Midbrain (tissue), 1 donor: Measurements from ENCODE around the gene SSRP1.

Source experiments
- DNase-seq: peaks from one replicate; lab custom pipeline; 2025; lab: John Stamatoyannopoulos, UW

Gene SSRP1

GRCh38 chr11:57359396-57359795 is 23.7 kb upstream of the SSRP1 start:
- DNase-seq, result no peak

GRCh38 chr11:57358991-57359390 is 23.3 kb upstream of the SSRP1 start:
- no peak for DNase-seq

DNA sequence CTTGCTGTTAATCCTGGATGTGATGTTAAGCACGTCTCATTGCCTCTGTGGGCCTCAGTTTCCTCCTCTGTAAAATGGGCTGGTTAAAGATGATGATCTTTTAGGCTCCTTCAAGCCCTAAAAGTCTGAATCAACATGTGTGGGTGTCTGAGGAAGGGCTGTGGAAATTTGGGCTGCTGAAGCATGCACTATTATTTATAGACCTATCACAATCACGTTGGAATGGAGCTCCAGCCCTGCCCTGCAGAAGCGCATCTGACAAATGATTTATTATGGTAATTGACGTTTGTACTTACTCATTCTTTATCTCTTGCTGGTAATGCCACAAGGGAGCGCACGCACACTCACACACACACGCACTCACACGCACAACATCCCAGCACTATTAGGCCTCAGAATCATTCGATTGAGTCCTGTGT is 22.9 kb upstream of the SSRP1 start:
- no peak for DNase-seq

DNA sequence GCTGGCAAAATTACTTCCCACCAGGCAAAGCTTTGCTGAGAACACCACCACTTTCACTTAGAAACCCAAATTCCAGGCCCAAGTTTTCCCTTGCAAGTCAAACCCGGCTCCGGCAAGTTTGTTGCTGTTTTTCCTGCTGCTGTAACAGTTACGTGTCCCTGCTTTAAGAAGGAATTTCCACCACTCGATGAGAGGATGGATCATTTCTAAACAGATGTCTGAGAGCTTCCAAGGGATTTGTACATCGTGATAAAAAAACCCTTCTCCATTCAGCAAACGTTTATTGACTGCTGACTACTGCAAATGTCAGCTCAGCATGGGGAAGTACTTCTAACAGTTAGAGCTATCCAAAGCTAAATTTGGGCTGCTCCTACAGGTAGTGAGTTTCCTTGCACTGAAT is 22.2 kb upstream of the SSRP1 start:
- DNase-seq, result no peak

DNA sequence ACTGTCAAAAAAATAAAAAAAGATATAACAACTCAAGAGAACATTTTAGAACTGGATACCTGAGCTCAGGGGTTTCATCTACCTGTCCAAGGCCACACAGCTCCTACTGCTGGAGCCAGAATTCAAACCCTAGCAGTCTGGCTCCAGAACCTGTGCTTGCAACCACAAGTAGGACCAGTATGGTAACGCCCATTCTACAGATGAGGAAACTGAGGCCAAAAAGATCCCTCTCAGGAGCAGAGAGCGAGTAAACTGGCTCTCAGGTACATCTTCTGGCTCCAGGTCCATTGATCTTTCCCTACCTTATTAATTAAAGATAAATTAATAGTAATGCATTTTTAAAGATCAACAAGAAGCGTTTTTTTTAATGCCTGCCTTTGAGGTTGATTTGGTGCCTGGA is 21.6 kb upstream of the SSRP1 start:
- no peak for DNase-seq

DNA sequence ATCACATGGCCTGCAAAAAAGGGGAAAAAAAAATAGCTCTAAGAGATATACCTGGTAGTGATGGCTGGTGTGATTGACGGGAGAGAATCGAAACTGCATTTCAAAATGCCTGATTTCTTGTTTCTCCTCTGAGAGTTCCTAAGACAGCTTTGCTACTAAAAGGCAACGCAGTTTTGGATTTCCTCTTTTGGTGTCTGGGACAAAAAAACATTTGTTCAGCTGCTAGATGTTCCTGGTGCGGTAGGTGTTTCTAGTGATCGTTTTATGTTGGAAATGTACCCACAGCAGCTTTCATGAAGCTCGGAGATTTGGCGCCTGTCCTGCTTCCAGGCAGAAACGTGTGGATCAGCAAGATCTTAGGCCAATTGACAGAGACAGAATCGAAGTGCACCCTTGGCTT is 20.6 kb upstream of the SSRP1 start:
- DNase-seq, result no peak

DNA sequence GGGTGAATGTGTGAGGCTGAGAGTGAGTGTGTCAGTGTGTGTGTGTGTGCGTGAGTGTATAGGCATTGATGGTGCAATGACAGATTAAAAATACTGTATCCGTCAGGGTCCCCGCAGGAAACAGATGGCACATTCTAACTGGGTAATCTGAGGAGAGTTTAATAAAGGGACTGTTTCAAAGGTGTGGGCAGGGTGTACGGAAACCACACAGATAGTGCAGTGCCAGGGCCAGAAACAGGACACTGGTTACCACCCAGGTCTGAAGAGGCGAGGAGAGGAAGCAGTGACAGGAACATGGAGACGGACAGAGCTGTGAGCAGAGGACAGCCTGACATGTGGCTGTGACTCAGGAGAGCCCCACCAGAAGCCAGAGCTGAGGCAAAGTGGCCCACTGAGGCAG is 19.0 kb upstream of the SSRP1 start:
- DNase-seq, result no peak

- no peak for DNase-seq
Measured at GRCh38 chr11:57353852-57354251, 18.2 kb upstream of the SSRP1 start.

GRCh38 chr11:57353446-57353845 is 17.8 kb upstream of the SSRP1 start:
- DNase-seq, result no peak

GRCh38 chr11:57353036-57353435 is 17.3 kb upstream of the SSRP1 start:
- DNase-seq, result no peak

DNA sequence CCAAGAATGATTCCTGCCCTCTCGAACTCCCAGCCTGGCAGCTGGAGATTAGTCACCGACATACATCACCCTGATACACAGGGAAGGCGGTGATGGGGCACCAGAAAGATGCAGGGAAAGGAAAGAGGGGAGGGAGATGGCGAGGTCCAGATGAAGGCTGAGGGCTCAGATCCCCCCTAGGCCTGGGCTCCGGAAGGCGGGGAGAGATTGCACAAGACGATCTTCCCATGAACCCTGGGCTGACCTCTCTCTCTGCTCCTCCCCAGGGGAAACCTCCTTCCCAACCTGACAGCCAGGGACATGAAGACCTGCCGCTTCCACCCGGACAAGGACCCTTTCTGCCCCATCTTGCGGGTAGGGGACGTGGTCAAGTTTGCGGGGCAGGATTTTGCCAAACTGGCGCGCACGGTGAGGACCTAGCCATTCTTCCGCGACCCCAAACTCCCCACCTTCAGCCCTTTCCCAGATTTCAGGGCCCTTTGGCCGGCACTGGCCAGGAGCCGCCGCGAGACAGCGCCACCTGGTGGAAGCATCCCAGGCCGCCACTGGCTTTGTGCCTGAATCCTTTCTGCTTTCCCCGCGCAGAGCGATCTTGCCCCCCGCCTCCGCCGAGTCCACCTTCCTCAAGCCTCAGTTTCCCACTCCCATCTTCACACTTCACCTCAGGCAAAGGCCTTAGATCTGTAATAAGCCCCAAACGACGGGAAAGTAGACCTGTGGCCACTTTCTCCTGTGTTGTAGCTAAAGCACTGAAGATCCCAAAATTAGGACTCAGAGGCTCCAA is 14.0 kb upstream of the SSRP1 start:
- DNase-seq, result peak; percentile 52

DNA sequence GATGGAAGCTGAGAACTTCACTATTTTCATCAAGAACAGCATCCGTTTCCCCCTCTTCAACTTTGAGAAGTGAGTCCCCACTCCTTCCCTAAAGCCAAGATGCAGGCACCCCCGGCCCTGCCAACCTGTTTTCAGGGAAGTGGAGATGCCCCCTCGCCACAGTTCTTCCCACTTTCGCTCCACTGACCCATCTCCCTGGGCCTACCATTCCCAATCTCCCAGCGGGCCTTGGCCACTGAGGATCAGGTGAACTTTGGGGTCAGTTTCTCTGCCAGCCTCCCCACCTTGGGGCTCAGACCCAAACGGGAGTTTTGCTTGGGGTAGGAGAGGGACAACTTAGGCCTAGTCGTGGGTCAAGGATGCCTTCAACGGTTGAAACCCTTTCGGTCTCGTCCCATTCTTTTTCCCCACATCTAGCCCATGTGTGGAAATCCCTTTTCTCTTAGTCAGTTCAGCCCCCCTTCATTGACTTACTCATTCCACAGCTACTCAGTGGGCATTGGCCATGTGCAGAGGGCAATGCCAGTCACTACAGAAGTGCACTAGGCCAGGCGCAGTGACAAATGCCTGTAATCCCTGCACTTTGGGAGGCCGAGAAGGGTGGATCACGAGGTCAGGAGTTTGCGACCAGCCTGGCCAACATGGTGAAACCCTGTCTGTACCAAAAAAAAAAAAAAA is 13.1 kb upstream of the SSRP1 start:
- no peak for DNase-seq

DNA sequence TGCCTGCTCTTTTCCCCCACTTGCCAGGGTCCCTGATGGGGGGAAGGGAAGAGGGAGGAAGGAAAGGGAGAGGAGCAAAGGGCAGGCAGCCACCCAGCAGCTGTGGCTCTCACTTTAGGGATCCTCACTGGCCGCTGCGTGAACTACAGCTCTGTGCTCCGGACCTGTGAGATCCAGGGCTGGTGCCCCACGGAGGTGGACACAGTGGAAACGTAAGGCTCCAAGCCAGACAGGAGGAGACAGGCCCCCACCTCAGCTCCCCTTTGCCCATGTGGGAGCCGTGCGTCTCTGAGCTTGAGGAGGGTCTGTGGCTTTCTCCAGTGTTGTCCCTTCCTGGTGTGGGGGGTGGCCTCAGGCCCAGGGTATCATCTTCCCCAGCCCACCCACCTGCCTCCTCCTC is 12.4 kb upstream of the SSRP1 start:
- DNase-seq, result no peak

- DNase-seq, result no peak
Measured at GRCh38 chr11:57347336-57347735, 11.6 kb upstream of the SSRP1 start.

DNA sequence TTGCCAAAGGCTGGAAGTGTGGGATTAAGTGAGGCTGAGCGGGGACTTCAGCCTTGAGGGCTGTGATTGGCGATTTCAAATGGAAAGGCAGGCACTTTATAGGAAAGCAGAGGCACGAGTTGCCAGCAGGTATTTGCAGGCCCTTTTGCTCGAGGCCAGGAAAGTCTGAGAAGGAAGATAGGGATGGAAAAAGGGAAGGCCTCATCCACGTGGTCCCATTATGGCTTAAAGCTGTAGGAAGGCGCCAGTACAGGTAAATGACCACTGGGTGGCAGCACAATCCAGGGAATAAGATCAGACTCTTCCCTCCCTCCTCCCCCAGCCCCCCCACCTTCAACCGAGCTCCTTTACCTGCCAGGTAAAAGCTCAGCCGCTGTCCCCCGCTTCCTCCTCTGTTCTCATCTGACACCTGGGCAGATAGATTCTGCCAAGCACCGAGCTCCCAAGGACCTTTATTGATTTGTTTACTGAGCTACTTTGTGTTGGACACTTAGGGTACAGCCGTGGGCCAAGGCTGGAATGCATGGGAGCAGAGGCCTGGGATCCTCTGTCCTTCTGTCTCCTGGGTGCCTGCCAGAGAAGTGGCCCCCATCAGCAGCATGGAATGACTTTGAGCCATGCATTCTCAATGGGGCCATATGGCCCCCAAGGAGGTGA is 10.0 kb upstream of the SSRP1 start:
- DNase-seq, result peak; percentile 77

DNA sequence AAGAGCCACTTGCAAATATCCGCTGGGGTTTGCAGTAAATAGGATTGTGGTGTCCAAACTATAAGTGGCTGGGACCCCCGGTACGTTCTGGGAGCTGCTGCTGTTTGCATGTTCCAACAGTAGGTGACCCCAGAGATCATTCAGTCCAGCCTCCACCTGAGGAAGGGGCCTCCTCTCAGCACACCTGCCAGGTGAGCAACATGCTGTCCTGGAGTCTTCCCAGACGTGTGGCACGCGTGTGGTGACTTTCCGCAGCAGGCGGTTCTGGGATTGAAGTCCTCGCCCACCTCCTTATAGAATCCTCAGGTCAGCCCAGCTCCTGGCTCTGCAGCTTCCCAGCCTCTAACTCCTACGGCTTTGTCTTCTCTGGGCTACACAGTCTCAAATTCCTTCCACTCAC is 9.1 kb upstream of the SSRP1 start:
- no peak for DNase-seq

GRCh38 chr11:57343825-57344224 is 8.1 kb upstream of the SSRP1 start:
- no peak for DNase-seq

DNA sequence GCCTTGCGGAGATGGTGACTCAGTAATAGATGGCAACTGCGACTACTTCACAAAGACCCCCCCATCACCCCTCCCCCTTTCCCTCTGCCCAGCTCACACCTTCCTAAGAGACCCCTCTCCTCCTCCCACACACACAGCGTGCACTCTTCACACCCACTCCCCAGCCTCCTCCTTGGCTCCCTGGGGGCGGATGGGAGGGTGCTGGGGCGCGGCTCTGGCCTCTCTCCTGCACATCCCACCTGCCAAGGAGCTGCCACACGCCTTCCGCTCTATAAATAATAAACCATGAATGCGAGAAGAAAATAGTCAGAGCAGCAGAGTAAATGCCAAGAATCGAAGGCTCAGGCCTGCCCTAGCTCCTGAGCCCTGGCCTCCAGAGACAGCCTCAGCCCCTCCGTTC is 7.0 kb upstream of the SSRP1 start:
- no peak for DNase-seq

DNA sequence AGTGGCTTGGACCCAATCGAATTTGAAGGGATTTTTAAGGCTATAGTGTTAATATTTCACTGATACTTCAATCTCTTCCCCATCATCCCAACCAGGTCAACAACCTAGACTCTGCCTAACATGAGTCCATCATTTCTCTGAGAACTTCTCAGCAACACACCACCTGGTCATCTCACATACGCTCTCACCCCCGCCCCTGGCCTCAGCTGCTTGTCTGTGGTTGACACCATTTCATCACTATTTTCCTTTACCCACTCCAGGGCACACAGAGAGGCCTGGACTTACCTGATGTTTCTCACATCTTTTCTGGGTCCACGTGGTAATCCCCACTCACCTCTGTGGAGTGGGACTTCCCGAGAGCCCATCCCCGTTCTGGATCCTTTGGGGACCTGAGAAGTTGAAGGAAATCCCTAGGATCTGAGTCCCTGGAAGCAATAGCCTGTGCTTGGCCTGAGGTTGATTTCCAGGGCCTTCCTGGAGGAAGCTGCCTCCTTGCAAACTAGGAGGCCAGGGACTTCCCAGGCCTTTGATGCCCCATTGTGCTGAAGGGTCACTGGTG is 5.6 kb upstream of the SSRP1 start:
- no peak for DNase-seq

DNA sequence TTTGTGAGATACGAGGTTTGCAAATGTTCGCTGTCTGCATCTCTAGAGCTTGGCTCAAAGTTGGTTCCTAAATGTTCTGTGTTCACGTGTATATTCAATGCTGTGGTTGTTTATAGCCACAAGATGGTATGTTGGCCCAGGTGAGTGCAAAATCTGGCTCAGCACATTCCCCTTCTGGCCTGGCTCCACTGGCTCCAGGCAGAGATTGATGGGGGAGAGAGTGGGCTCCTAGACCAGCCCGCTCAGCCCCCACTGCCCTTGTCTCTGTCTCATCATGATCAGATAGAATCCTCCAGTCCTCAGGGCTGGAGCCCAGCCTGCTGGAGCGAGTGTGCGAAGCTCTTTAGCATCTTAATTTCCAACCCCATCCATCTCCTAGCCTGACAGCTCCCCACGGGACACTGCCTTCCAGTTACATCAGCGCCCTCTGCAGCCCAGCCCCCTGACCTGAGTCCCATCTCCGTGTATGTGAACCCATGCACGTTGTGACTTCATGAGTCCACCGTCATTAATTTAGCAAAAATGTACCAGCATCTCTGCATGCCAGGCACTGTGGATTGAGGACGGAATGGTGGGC is 4.4 kb upstream of the SSRP1 start:
- no peak for DNase-seq

GRCh38 chr11:57339328-57339727 is 3.6 kb upstream of the SSRP1 start:
- no peak for DNase-seq

DNA sequence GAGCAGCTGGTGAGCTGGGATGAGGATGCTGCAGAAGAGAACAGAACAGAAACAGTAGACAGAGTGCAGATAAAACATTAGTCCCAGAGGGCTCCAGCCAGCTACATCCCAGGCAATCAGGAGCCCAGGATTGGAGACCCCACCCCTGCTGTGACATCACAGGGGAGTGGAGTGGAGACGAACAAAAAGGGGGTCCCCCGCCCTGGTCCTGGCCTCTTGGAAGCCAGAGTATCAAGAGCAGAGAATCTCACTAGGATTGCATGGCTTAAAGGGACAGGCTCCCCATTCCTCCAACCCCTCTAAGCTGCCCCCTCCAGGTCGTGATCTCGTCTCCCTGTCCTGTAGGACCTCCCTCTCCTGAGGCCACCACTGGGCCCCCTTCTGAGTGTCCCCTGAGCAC is 2.5 kb upstream of the SSRP1 start, which contains the start of gene P2RX3:
TSS of gene P2RX3 (plus strand) at position 211 of the 400 bp plus-strand sequence. CDS start 199 bp downstream, outside the sequence.
- no peak for DNase-seq
